Duodenal mucosa (tissue), 2 donors: ENCODE measurements around the gene PCDHGB7.
"Not testable (repeated sequence)": the region's sequence is repeated elsewhere in the genome, so short reads cannot be mapped to it uniquely, and the experiment has no call there.

Source experiments
- H3K27ac ChIP-seq: one replicate; pipeline ENCODE4 v1.7.0; 2013; ENCODE audit warnings: low read depth, low read length
- H3K27me3 ChIP-seq, 2 donors: one replicate each; pipeline ENCODE4 v1.7.0; 2013; ENCODE audit warnings: low read length in 2 of 2, control low read depth in 1 of 2; ENCODE audit not compliant: insufficient read depth in 2 of 2, control insufficient read depth in 1 of 2
- H3K36me3 ChIP-seq, 2 donors: one replicate each; pipeline ENCODE4 v1.7.0; 2013; ENCODE audit warnings: low read length in 2 of 2, control low read depth in 1 of 2; ENCODE audit not compliant: insufficient read depth in 2 of 2, control insufficient read depth in 1 of 2
- H3K4me1 ChIP-seq, 2 donors: one replicate each; pipeline ENCODE4 v1.7.0; 2013; ENCODE audit warnings: low read length in 2 of 2, control low read depth in 1 of 2; ENCODE audit not compliant: insufficient read depth in 2 of 2, control insufficient read depth in 1 of 2
- H3K4me3 ChIP-seq, 2 donors: one replicate each; pipeline ENCODE4 v1.7.0; 2013; ENCODE audit warnings: low read length in 2 of 2, low read depth in 1 of 2
- H3K9ac ChIP-seq, 2 donors: one replicate each; pipeline ENCODE4 v1.7.0; 2013; ENCODE audit warnings: low read length in 2 of 2, low read depth in 1 of 2
- H3K9me3 ChIP-seq, 2 donors: one replicate each; pipeline ENCODE4 v1.7.0; 2013; ENCODE audit warnings: low read length in 2 of 2, control low read depth in 1 of 2; ENCODE audit not compliant: control insufficient read depth in 1 of 2

The PCDHGB7 gene

GRCh38 chr5:141414548-141415274, 2.8 kb upstream of the PCDHGB7 start:
- peaks cover 34 to 45% of the 10 kb centered on the region in 2 donors for H3K9me3 ChIP-seq
- H3K36me3 ChIP-seq, H3K27me3 ChIP-seq, H3K4me1 ChIP-seq, H3K9ac ChIP-seq, H3K27ac ChIP-seq: not testable (repeated sequence)
- peak overlapping the region in 1 of 2 donors; percentile 38 for H3K4me3 ChIP-seq

GRCh38 chr5:141415275-141415618, 2.2 kb upstream of the PCDHGB7 start:
- H3K4me1 ChIP-seq, H3K27me3 ChIP-seq, H3K4me3 ChIP-seq, H3K9ac ChIP-seq, H3K36me3 ChIP-seq, H3K27ac ChIP-seq: not testable (repeated sequence)
- peaks cover 33 to 45% of the 10 kb centered on the region in 2 donors for H3K9me3 ChIP-seq

GRCh38 chr5:141419074-141419880, 1.8 kb downstream of the PCDHGB7 start:
- Histone ChIP-seq H3K9me3 (peaks cover 55 to 80% of the 10 kb centered on the region in 2 donors), H3K27me3 (peaks cover 0 to 8% of the 10 kb centered on the region in 2 donors), H3K4me3 (peak overlapping the region in 1 of 2 donors; percentile 26), H3K9ac (no peak overlapping the region), H3K27ac (no peak overlapping the region), H3K4me1 (no peaks in the 10 kb centered on the region), H3K36me3 (peaks cover 3 to 4% of the 10 kb centered on the region in 2 donors)

GRCh38 chr5:141420855-141421488, 3.5 kb downstream of the PCDHGB7 start, which contains the start of gene PCDHGA11:
Gene PCDHGA11 (plus strand): TSS chr5:141421051. CDS start chr5:141421228, 177 bp downstream.
- H3K27me3 ChIP-seq, result peaks cover 0 to 8% of the 10 kb centered on the region in 2 donors
- H3K4me1 ChIP-seq, result no peaks in the 10 kb centered on the region

GRCh38 chr5:141421489-141421855, 4.0 kb downstream of the PCDHGB7 start:
- Histone ChIP-seq H3K27ac (no peak overlapping the region), H3K4me3 (peak overlapping the region; percentile 53 to 59), H3K9me3 (peaks cover 57 to 86% of the 10 kb centered on the region in 2 donors), H3K36me3 (peaks cover 3 to 4% of the 10 kb centered on the region in 2 donors), H3K9ac (no peak overlapping the region), H3K27me3 (peaks cover 0 to 8% of the 10 kb centered on the region in 2 donors), H3K4me1 (no peaks in the 10 kb centered on the region)

More at GRCh38 chr5:141420855-141421488, 3.5 kb downstream of the PCDHGB7 start, which contains the start of gene PCDHGA11:
- Histone ChIP-seq H3K27ac (no peak within 1 kb of the TSS), H3K4me3 (peak within 1 kb of the TSS; percentile 53 to 59), H3K9ac (no peak within 1 kb of the TSS), H3K9me3 (peaks cover 54 to 83% of the 10 kb centered on the region in 2 donors), H3K36me3 (peaks cover 3 to 4% of the 10 kb centered on the region in 2 donors)

- Histone ChIP-seq H3K4me1 (no peaks in the 10 kb centered on the region), H3K9me3 (peaks cover 65 to 96% of the 10 kb centered on the region in 2 donors), H3K4me3 (no peak overlapping the region), H3K9ac (no peak overlapping the region), H3K27ac (no peak overlapping the region), H3K27me3 (peaks cover 0 to 8% of the 10 kb centered on the region in 2 donors), H3K36me3 (peaks cover 3 to 4% of the 10 kb centered on the region in 2 donors)
Observed at GRCh38 chr5:141422742-141423291, 5.3 kb downstream of the PCDHGB7 start.

- no peak overlapping the region for H3K4me3 ChIP-seq
Observed at GRCh38 chr5:141427783-141428426, 10.4 kb downstream of the PCDHGB7 start.

GRCh38 chr5:141430332-141431113, 13.0 kb downstream of the PCDHGB7 start, which contains the start of gene PCDHGA12:
Gene PCDHGA12 (plus strand): TSS chr5:141430507. CDS start chr5:141430760, 253 bp downstream.
- H3K9me3 ChIP-seq, result peaks cover 51 to 55% of the 10 kb centered on the region in 2 donors
- no peaks in the 10 kb centered on the region for H3K27me3 ChIP-seq
- peak within 1 kb of the TSS; percentile 32 to 35 for H3K4me3 ChIP-seq

More at GRCh38 chr5:141427783-141428426, 10.4 kb downstream of the PCDHGB7 start:
- H3K27me3 ChIP-seq, result no peaks in the 10 kb centered on the region
- no peaks in the 10 kb centered on the region for H3K4me1 ChIP-seq
- peaks cover 56 to 73% of the 10 kb centered on the region in 2 donors for H3K9me3 ChIP-seq
- no peak overlapping the region for H3K27ac ChIP-seq
- H3K9ac ChIP-seq, result no peak overlapping the region
- no peaks in the 10 kb centered on the region for H3K36me3 ChIP-seq

GRCh38 chr5:141431286-141431685, 13.8 kb downstream of the PCDHGB7 start:
- no peaks in the 10 kb centered on the region for H3K4me1 ChIP-seq
- no peak overlapping the region for H3K9ac ChIP-seq
- no peak overlapping the region for H3K27ac ChIP-seq
- peaks cover 43 to 49% of the 10 kb centered on the region in 2 donors for H3K9me3 ChIP-seq
- peak overlapping the region in 1 of 2 donors; percentile 32 for H3K4me3 ChIP-seq
- H3K36me3 ChIP-seq, result no peaks in the 10 kb centered on the region
- H3K27me3 ChIP-seq, result no peaks in the 10 kb centered on the region

More at GRCh38 chr5:141430332-141431113, 13.0 kb downstream of the PCDHGB7 start, which contains the start of gene PCDHGA12:
- no peaks in the 10 kb centered on the region for H3K36me3 ChIP-seq
- H3K27ac ChIP-seq, result no peak within 1 kb of the TSS
- H3K9ac ChIP-seq, result no peak within 1 kb of the TSS
- no peaks in the 10 kb centered on the region for H3K4me1 ChIP-seq
